ENCODE results near the gene ANXA1. TPM values are rescaled to one million over a fixed set of nuclear protein-coding genes. Genes with fewer than 3 reads are reported as not detected.

ANXA1 gene
- total and polyA plus RNA-seq, 2 donors (not counting 3 experiments of a cell fraction or from before 2014, with no cell fraction given) = 403 to 525 TPM

GRCh38 chr9:73199448-73199847 is 47.8 kb downstream of the ANXA1 start:
- H3K36me3 ChIP-seq (ENCODE audit: control insufficient read depth in 2 of 2, extremely low read depth in 1 of 2, insufficient read depth in 2 of 2, low read length in 2 of 2) = no peaks in the 10 kb centered on the region
- H3K27ac ChIP-seq (ENCODE audit: insufficient read depth, low read depth, low read length) = no peak overlapping the region
- DNase-seq (ENCODE audit: low read depth, low spot score) = no peak
- H3K9ac ChIP-seq (replicated peaks; ENCODE audit: extremely low read depth, insufficient read depth, low read length) = no peak overlapping the region
- no peaks in the 10 kb centered on the region for H3K9me3 ChIP-seq (replicated peaks; ENCODE audit: control insufficient read depth, insufficient read depth, low read length)
- H3K27me3 ChIP-seq (ENCODE audit: control insufficient read depth in 2 of 2, insufficient read depth in 2 of 2, low read length in 2 of 2) = peaks cover 4 to 9% of the 10 kb centered on the region in 2 experiments
- no peak overlapping the region for H3K4me3 ChIP-seq (replicated peaks in 1 of 3; ENCODE audit: insufficient read depth in 1 of 3, low read depth in 1 of 3, low read length in 3 of 3)
- H3K4me1 ChIP-seq (ENCODE audit: control insufficient read depth, extremely low read depth, insufficient read depth, low read length) = no peaks in the 10 kb centered on the region
- H4K20me1 ChIP-seq (replicated peaks; ENCODE audit: control insufficient read depth, extremely low read depth, insufficient read depth, low read length) = no peaks in the 10 kb centered on the region
- CTCF ChIA-PET = interaction anchor here (1.0 to 3.7 kb wide), 12 partner anchors 10 to 1544 kb away, joined by 3 to 77 read pairs (median 5); no protein-coding TSS in a partner anchor
- no peaks in the 10 kb centered on the region for H3K79me2 ChIP-seq (ENCODE audit: control insufficient read depth, insufficient read depth, low read length)
- no peaks in the 10 kb centered on the region for H3K9me1 ChIP-seq (replicated peaks; ENCODE audit: control insufficient read depth, extremely low read depth, insufficient read depth, low read length)
- POLR2A ChIA-PET = no interaction called here
- intact Hi-C loops (cut with micrococcal nuclease) (no loop called here), dilution Hi-C loops (cut with MboI; ENCODE audit: extremely low pct_ligation_motif_present, low sequenced_read_pairs) (no loop called here)
- BruUV-seq (replicated peaks) = no TSS peak
- TF ChIP-seq MYC (IDR thresholded peaks at IDR 0.05; ENCODE audit: low read depth, low read length) (no peak), GATA2 (IDR thresholded peaks at IDR 0.05; ENCODE audit: insufficient read depth, insufficient read length, low read depth, low read length) (no peak), EZH2 (IDR thresholded peaks at IDR 0.05; ENCODE audit: borderline replicate concordance, low read depth, low read length, severe bottlenecking) (no peak), FOS (IDR thresholded peaks at IDR 0.05; ENCODE audit: borderline replicate concordance, insufficient read depth, low read length) (no peak), JUN (IDR thresholded peaks at IDR 0.05; ENCODE audit: borderline replicate concordance, insufficient read depth, insufficient read length, low read depth) (no peak), POLR2AphosphoS5 (IDR thresholded peaks at IDR 0.05; ENCODE audit: insufficient read depth, low read depth, low read length) (no peak), CTCF (IDR thresholded peaks at IDR 0.05; ENCODE audit: extremely low read depth in 1 of 2, insufficient read depth in 1 of 2, low read depth in 1 of 2, low read length in 2 of 2) (no peak)
- TF ChIP-seq, protein P1, sequence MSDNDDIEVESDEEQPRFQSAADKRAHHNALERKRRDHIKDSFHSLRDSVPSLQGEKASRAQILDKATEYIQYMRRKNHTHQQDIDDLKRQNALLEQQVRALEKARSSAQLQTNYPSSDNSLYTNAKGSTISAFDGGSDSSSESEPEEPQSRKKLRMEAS (IDR thresholded peaks at IDR 0.05; ENCODE audit: insufficient read depth, insufficient read length) = no peak
- FAIRE-seq = no peak
- H2AFZ ChIP-seq (ENCODE audit: low read depth, low read length) = no peak overlapping the region
- no peak overlapping the region for H3K4me2 ChIP-seq (ENCODE audit: insufficient read depth, low read length)
